Left lobe of liver (tissue), 2 donors: ENCODE data around the gene KCNA2. TPM values are rescaled to one million over a fixed set of nuclear protein-coding genes. Genes with fewer than 3 reads are reported as not detected.
A peak's percentile ranks its signal among the peaks of the same experiment; 100 is the strongest.

Source experiments
- ATAC-seq: fragments of 200-7000 bp; cut with Tn5 transposase; one replicate; pipeline ENCODE4 v1.9.1; 2020; ENCODE audit warnings: mild to moderate bottlenecking, moderate library complexity
- DNase-seq: peaks from one replicate; pipeline ENCODE4 v3.0.0-alpha.2; 2020; ENCODE audit warnings: low spot score
- total RNA-seq: library from RNA; stranded (reverse); gene quantifications from one replicate; pipeline ENCODE4 v1.2.1, GENCODE V29; 2021
- donor health status: DM: no; HTN: no; CAD: no; lungs with moderate emphysema.
- donor health status: DM: no; HTN: yes; CAD: no.

Gene KCNA2
- 0.03 TPM for total RNA-seq

DNA sequence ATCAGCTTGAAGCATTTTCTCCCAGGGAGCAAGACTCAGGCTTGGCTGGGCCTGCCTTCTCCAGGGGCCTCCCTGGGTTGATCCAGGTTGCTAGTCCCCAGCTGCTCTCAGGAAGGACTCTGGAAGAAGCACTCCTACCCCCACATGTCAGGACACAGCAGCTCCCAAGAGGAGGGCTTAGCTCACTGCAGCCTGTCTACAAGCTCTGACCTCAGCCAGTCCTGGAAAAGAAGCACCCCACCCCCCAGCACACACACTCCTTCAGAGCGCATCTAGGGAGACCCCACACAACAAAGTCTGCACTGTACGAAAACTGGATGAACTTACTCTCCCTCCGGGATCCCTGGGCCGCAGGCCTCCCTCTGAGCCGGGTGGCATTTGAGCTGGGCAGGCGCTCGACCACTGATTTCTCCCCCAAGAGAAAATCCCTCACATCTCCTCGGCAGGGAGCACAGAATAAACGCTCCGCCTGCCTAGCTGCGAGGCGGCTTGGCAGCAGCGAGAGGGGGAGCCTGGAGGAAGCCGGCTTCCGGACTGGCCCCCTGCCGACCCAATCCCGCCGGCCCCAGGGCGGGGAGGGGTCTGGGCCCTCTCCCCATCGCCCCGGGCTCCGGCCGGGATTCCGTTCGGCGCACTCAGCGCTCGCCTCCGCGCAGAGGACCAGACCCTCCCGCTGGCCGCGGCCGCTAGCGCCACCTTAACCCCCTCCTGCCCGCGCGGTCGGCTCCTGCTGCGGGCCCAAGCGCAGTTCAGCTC, at the start of gene KCNA2:
Gene KCNA2, minus strand, starts transcription at position 458 of the 756 bp plus-strand sequence. CDS start 1,576 bp downstream, outside the sequence.
- DNase-seq (no peak), ATAC-seq (peak; percentile 31)

DNA sequence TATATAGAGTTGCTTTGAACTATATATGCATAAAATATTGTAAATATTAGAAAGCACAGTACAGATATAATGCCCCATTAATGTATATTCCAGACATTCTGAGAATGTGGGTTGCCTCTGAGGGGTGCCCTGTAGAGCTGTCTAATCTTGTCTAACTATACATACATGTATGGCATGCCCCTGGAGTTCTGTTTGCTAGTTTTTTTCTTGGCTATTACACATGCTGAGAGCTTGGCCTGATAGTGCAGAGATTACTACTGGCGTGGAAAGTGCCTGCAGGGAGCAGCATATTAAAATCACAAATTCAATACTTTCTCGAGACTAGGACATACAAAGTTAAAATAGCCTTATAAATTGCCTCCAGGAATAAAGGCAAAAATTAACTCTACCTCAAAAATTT, 44.5 kb upstream of the KCNA2 start:
- DNase-seq (no peak), ATAC-seq (no peak)

DNA sequence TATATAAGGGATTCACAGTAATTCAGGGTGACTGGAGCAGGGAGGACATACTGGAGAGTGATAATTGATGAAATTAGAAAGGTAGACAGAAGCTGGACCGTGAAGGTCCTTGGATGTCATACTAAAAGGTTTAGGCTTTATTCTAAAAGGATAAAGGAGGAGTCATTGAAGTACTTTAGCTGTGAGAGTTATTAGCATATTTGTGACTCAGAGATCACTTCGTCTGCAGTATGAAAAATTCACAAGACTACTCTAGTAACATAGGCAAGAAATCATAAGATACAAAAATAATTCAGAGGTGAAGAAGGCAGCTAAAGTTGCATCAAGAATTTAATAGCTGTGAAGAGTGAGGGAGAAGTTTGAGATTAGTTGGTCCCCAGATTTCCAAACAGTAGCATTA, 42.3 kb upstream of the KCNA2 start:
- ATAC-seq, result no peak
- DNase-seq, result no peak

DNA sequence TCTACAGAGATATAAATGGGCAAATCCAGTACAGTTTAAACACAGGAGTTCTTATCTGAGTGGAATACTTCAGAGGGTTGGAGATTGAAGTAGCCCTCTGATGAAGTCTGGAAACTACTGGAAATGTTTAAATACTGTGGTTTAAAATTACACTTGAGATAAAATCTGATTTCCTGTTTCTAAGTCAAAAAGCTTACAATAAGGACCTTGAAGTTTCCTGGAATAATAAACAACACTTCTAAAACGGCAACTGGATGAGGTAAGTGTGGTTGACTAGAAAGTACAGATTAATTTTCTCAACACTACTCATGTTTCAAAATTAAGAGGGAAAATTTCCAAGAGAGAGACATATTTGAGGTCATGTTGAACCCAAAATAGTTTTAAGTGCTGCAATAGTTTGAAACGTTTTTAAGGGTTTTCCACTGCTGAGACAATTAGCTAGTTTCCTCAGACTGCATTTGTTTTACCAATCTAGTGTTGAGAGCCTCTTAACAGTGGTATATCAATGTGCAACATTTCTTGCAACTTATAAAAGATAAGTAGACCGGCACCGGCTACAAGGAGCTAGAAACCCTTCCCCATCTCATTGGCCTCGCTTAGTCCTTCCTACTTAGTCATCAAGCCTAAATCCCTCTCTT, 41.2 kb upstream of the KCNA2 start:
- no peak for ATAC-seq
- DNase-seq, result no peak

DNA sequence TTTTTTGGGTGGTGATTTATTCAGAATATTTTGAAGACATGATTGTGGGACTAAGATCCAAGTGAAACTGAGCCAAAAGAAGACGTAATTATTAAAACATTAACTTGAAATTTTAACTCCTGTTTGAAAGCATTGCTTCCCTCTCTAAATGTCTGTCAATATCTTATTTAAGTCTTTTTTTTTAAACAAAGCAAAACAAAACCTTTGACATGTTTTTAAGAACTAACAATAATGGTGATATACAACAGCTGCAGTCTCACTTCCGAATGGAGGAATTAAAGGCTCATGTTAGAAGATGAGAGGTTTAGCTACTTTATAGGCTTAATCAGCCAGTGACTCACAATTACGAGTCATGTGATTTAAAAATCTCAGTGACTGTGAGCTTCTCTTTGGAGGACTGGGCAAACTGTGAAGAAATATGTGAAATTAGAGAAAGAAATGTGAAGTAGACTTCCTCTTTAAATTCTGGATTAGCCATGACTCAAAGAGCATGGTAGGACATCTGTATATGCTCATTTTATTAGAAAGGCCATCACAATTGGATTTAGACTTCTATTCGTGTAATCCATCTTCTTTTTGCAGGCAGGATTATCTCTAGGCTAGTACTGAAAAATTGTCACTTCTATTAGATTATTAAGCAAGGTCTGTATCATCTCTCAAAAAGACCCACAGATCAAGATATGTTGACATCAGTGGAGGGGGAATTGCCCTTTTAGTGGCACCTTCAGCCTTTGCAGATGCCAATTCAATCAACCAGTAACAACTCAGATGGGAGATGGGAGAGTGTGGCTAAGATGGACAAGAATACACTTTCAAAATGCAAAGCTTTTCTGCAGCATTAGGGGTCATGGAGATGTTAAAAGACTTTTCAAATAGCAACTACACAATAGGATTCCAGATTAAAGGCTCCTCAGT, 39.9 kb upstream of the KCNA2 start:
- no peak for ATAC-seq
- DNase-seq, result no peak

DNA sequence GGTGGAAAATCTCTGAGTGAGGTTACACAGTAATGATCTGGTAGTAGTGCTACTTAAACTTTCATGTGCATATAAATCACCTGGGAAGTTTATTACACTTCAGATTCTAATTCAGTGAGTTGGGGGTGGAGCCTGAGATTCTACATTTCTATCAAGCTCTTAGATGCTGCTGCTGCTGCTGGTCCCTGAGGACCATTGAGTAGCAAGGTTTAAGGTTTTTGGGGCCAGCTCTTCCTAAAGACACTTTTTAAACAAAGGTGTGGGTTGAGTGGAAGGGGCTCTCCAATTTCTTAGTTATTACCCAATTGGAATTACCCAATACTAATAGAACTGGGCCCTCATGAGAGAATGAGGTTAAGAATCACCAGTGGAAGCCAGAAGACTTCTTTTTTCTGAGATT, 39.1 kb upstream of the KCNA2 start:
- no peak for ATAC-seq
- no peak for DNase-seq

DNA sequence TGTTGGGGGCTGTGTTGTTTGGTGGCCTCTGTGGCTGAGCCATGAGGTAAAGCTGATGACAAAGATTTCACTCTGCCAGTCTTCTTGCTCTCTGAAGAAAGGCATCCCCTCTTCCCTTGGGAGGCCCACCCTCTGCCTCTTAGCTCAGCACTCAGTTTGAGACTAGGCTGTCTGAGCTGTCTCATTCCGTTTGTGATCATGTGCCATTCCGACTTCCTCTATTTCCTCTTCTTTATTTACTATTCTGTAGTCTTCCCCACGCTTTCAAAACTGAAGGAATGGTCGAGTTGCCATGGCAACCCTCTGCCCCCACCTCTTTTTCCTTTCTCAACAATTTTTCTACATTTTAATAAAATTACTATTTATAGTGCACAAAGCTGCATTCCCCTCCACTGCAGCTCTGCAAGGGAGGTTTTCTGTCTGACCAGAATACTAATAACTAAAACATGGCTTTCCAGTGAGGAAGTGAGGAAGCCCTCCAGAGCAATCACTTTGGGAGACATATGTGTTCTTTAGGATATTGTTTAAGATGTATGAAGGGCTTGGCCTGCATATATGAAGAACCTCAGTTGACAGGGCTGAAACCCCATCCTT, 37.8 kb upstream of the KCNA2 start:
- no peak for ATAC-seq
- DNase-seq, result no peak

DNA sequence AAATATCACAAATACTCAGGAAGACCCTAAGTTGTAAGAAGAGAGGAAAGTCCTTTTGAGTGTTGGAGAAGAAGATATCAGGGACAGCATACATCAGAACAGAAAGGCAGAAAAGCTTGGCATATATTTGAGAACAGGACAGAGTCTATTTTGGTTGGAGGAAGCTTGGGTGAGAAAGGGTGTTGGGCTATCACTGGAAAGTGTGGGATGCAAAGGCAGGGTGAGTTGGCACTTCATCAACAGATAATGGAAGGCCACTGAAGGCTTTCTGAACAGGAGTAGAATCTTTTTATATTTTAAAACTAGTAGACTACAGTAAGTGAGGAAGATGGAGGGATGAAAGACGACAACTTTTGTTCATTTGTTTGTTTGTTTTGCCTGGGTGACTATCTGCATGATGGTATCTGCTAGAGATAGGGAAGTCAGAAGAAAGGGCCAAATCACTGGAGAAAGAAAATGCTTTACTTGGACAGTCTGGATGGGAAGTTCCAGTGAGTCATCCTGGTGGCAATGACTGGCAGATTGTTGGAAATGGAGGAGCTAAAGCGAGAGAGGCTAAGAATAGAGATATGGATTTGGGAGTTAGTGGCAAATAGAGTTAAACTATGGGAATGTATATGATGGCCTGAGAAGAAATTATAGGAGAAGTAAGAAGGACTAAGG, 33.7 kb upstream of the KCNA2 start:
- ATAC-seq, result no peak

DNA sequence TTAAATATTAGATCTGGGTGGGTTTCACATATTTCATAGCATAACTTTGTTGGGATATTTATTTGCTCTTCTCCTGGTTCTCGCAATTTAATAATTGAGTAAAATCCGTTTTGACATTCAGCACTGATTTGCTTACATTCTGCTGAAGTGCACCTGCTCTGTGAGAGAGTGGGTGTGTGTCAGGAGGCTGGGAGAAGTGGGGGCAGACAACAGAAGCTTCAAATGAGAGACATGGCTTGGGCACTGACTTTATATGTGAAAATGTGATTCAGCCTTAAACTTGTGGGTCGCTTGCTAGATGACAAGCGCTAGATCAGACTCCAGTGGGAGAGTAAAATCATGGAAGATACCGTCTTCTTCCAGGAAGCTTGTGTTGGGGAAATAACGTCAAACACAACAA, 32.4 kb upstream of the KCNA2 start:
- no peak for DNase-seq
- ATAC-seq, result no peak

More for the DNA sequence above, 33.7 kb upstream of the KCNA2 start:
- DNase-seq, result no peak

DNA sequence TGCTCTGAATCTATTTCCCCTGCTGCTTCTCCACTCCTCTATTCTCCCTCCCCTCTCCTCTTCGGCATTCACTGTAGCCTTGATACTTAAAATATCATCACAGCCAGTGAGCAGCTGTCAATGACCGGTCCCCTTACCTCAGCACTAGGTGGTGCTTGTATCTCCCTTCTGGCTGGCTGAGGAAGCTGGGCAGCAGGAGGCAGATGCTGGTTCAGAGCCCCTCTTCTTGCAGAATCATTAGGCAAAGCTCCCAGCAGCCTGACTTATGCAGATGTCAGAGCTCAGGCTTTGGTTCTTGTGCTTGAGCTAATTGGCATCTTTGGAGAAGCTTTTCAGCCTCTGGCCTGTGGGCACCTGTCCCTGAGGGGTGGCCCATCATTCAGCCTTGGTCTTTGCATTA, 31.9 kb upstream of the KCNA2 start:
- no peak for ATAC-seq
- DNase-seq, result no peak

DNA sequence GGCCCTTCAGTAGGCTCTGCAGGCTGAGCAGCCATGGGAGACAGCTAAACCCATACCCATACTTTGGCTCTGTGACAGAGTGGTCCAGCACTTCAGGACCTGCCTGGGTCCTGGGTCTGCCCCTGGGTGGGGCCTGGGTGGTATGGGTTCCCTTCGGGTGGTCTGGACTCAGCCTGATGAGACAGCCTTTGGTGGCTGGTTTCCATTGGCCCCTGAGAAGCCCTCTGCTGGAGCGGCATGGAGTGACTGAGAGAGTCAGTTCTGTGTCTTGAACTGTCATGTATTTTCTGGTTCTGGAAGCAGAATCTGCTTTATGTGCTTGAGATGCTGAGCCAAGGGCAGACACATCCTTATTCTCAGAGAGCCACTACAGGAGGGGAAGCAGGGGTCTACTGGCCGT, 31.3 kb upstream of the KCNA2 start:
- ATAC-seq (no peak), DNase-seq (no peak)

DNA sequence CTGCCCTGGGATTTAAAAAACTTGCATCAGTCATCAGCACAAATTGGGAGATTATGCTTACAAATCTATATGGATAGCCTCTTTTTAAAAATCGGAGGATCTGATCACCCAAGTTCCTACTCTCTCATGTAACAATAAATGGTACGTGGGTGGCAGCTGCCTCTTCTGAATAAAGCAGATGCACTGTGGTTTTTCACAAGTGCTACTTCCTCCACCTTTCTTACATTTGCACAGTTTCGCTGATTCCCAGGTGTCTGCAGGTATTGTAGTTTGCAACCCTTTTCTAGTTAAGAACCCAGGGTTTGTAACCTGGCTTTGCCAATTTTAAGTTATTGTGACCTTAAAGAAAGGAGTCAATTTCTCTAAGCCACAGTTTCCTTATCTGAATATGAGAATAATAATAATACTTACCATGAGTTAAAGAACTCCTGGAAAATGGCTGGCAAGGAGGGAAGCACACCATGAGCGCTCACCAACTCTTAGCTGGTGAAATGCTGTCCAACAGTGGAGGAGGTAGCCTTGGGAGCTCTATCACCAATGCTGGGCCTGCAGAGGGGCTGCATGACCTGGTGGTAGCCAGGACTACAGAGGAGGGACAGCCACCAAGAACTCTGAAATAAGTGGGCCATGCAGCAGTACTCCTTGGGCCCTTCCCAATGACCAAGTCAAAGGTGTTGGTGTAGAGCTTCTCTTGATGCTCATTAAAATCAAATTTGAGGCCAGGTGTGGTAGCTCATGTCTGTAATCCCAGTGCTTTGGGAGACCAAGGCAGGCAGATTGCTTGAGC, 30.2 kb upstream of the KCNA2 start:
- ATAC-seq (no peak), DNase-seq (no peak)

DNA sequence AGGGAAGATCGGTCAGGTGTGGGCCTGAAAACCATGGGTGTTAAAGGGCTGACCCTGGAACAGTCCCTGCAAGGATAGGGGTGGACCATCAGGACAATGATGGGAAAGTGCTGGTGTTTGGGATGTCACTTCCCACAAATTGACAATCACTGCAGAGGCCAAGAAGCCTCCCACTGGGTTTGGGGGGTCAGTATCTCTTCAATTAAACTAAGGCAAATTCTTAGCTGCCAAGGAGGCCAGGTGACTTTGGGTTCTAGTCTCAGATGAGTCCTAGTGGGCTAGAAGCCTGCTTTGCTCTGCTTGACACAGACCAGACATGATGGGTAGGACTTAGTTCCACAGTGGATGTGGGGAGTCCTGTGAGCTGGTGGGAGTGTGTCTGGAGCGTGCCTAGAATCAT, 29.3 kb upstream of the KCNA2 start:
- DNase-seq (no peak), ATAC-seq (no peak)

DNA sequence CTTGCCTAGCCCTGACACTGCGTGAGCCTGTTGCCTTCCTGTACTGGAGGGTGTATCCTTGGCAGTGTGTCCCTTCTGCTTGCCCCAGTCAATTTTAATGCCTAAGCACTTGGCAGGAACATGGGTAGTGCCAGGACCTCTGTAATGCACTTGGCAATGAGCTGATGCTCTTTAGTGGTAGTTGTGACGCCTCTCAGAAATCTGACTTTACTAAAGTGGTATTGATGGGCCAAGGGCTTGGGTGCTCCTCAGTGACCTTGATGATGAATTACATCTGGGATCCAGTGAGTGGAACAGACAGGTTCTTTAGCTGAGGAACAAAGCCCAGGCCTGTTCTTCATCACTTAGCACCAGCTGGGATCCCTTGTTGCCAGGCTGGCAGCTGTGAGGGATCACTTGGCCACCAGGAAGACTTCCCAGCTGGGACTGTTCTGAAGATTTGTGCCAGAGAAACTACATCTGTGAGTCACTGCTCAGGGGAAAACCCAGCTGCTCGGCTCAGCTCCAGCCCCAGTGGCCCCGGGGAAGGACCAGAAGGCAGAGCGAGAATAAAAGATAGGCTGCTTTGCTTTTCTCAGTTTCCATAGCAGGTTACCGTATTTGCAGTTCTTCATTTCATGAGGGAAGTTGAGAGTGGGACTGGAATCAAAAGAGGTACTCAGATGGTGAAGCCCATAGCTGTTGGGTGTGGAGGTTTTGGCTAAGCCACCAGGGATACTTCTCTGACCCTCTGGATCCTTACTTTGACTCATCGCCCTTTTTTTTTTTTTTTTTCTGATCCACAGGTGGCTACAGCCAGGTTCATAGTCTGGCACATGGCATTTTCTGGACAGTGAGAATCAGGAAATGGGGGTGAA, 28.5 kb upstream of the KCNA2 start:
- ATAC-seq, result no peak
- no peak for DNase-seq

DNA sequence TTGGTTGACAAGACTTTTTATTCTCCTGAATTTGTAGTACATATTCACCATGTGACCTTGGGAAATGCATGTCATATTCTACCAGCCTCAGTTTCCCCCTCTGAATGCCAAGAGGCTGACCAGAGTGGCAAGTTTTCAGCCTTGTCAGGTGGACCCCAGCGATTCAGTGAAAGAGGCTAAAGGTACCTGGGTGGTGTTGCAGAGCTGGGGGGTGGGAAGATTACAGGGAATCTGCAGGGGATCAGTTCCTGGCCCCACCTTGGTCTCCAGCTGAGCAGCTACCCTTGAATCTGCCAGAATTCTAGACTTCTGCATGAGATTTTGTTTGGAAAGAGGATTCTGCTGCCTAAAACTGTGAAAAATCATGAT, 27.9 kb upstream of the KCNA2 start:
- no peak for ATAC-seq
- DNase-seq, result no peak

DNA sequence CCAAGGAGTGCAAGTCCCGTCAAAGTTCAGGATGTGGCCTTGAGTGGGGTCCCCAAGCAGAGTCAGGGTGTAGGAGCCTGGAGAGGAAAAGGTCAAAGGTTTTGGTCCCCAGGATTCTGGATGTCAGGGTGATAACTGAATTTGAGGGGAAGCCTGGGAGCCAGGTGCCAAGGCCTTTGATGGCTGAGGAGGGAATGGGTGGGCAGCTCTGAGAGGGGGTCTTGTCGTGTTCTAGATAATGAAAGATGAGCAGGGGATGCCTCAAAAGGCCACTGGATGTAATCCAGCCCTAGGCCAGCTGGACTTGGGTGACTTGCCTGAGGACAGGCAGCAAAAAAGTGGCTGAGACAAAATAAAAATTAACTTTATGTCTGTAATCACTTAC, 27.5 kb upstream of the KCNA2 start:
- DNase-seq, result no peak
- ATAC-seq, result no peak

DNA sequence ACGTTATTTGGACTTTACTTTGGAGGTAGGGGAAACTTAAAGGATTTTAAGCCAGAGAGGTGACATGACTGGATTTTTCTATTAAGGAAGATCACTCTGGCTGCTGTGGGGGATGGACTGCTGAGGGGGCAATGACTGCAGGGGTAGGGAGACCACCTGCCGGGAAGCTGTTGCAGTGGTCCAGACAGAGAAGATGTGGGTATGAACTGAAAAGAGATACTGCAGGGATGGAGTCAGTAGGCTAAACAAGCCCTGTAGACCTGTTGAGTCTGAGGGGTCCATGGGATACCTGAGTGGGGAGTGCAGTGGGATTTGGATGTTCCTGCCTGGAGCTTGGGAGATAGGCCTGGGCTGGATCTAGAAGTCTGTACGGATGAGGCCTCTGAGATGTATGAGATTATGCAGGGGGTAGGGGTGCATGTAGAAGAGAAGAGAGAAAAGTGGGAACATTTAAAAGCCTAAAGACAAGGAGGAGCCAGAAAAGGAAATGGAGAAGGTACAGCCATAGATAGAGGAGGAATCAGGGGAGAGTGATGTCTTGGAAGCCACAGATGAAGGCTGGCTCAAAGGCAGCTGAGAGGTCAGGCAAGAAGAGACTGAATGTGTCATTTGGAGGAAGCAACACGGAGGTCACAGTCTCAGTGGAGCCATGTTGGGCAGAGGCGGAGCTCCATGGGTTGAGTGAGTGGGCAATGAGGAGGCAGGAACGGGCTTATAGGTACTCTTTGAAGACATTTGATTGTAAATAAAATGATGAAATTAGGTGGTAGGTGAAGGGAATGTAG, 25.9 kb upstream of the KCNA2 start:
- DNase-seq (no peak), ATAC-seq (no peak)
